GM12865 (cell line): Measurements from ENCODE around the gene NELFE.

ENCODE experiments used
- DNase-seq: peaks from one replicate; pipeline ENCODE4 v3.0.0; 2010; ENCODE audit warnings: low read depth
- H3K4me3 ChIP-seq: 2 replicates; pipeline ENCODE4 v1.5.1; 2011; ENCODE audit warnings: mild to moderate bottlenecking, low read depth, low read length, control low read depth
- CTCF ChIP-seq: IDR thresholded peaks from 2 replicates; pipeline ENCODE4 v1.5.1; 2011; ENCODE audit warnings: low read length, control low read depth, low read depth, inconsistent platforms; ENCODE audit not compliant: insufficient read depth; ENCODE audit errors: missing control alignments

Gene NELFE

GRCh38 chr6:31927242-31927862 is 31.4 kb downstream of the NELFE start, which contains the start of gene C2:
TSS of gene C2 (plus strand) at chr6:31927717. CDS start at chr6:31927753, 36 bp downstream.
- H3K4me3 ChIP-seq, result no peak within 1 kb of the TSS
- DNase-seq, result no peak
- TF ChIP-seq CTCF, result no peak

GRCh38 chr6:31922942-31923341 is 35.8 kb downstream of the NELFE start:
- TF ChIP-seq CTCF, result peak; percentile 25
- no peak overlapping the region for H3K4me3 ChIP-seq
- DNase-seq, result peak; percentile 45

GRCh38 chr6:31920811-31921210 is 38.0 kb downstream of the NELFE start:
- no peak overlapping the region for H3K4me3 ChIP-seq
- DNase-seq, result no peak
- no peak for TF ChIP-seq CTCF

GRCh38 chr6:31919624-31920303 is 39.0 kb downstream of the NELFE start:
- TF ChIP-seq CTCF, result no peak
- no peak overlapping the region for H3K4me3 ChIP-seq
- no peak for DNase-seq

GRCh38 chr6:31918069-31918720 is 40.6 kb downstream of the NELFE start:
- DNase-seq, result no peak
- TF ChIP-seq CTCF, result no peak
- no peak overlapping the region for H3K4me3 ChIP-seq

GRCh38 chr6:31915756-31916155 is 43.0 kb downstream of the NELFE start:
- TF ChIP-seq CTCF, result no peak
- no peak overlapping the region for H3K4me3 ChIP-seq
- no peak for DNase-seq
